GM12891 (cell line): ENCODE measurements around the gene CUBN.

ENCODE experiments used
- DNase-seq: peaks from one replicate; pipeline ENCODE4 v3.0.0; 2011; ENCODE audit warnings: low spot score; ENCODE audit not compliant: insufficient read length
- FAIRE-seq: peaks from 2 replicates; lab custom pipeline; 2011; peaks lifted over from hg19 to GRCh38; lab: Jason Lieb, UNC
- PAX5 ChIP-seq: IDR thresholded peaks from 2 replicates; pipeline ENCODE4 v1.6.1; 2011; ENCODE audit warnings: low read length, moderate library complexity, mild to moderate bottlenecking; ENCODE audit not compliant: insufficient read depth, severe bottlenecking
- POLR2A ChIP-seq: IDR thresholded peaks from 2 replicates; pipeline ENCODE4 v1.6.1; 2011; ENCODE audit warnings: low read depth, low read length, control low read depth
- POLR2AphosphoS5 ChIP-seq: IDR thresholded peaks from 2 replicates; pipeline ENCODE4 v1.6.1; 2011; ENCODE audit warnings: low read depth, low read length, control low read depth
- POU2F2 ChIP-seq: IDR thresholded peaks from 2 replicates; pipeline ENCODE4 v1.6.1; 2011; ENCODE audit warnings: low read depth, mild to moderate bottlenecking, control low read depth, low read length, moderate library complexity
- SPI1 ChIP-seq: IDR thresholded peaks from 2 replicates; pipeline ENCODE4 v1.6.1; 2011; ENCODE audit warnings: low read depth, low read length, control low read depth
- TAF1 ChIP-seq: IDR thresholded peaks from 2 replicates; pipeline ENCODE4 v1.6.1; 2011; ENCODE audit warnings: low read depth, low read length, control low read depth

CUBN gene

GRCh38 chr10:16986406-16987205 lies 143.0 kb downstream of the CUBN start:
- FAIRE-seq (no peak), DNase-seq (no peak)
- TF ChIP-seq POLR2AphosphoS5 (no peak), SPI1 (no peak), TAF1 (no peak), POLR2A (no peak), PAX5 (no peak), POU2F2 (no peak)

- FAIRE-seq (no peak), DNase-seq (no peak)
- no peak for TF ChIP-seq POLR2AphosphoS5
- TF ChIP-seq POLR2A = no peak
- no peak for TF ChIP-seq POU2F2
- no peak for TF ChIP-seq SPI1
- no peak for TF ChIP-seq TAF1
- no peak for TF ChIP-seq PAX5
Observed at GRCh38 chr10:16986082-16986405, 143.6 kb downstream of the CUBN start.

- FAIRE-seq = no peak
Observed at GRCh38 chr10:16984242-16984641, 145.4 kb downstream of the CUBN start.

GRCh38 chr10:16976803-16977202 lies 152.8 kb downstream of the CUBN start:
- FAIRE-seq = no peak
- TF ChIP-seq TAF1 (no peak), SPI1 (no peak), POLR2A (no peak), POU2F2 (no peak), POLR2AphosphoS5 (no peak), PAX5 (no peak)
- no peak for DNase-seq

More at GRCh38 chr10:16984242-16984641, 145.4 kb downstream of the CUBN start:
- DNase-seq = no peak
- TF ChIP-seq POLR2A (no peak), SPI1 (no peak), POLR2AphosphoS5 (no peak), TAF1 (no peak), PAX5 (no peak), POU2F2 (no peak)

GRCh38 chr10:16975188-16975587 lies 154.4 kb downstream of the CUBN start:
- FAIRE-seq = no peak
- TF ChIP-seq POU2F2 (no peak), POLR2A (no peak), PAX5 (no peak), SPI1 (no peak), TAF1 (no peak), POLR2AphosphoS5 (no peak)
- DNase-seq = no peak

- TF ChIP-seq POLR2AphosphoS5 (no peak), POU2F2 (no peak), SPI1 (no peak), POLR2A (no peak)
- FAIRE-seq (no peak), DNase-seq (no peak)
Observed at GRCh38 chr10:16968416-16969041, 161.1 kb downstream of the CUBN start.

GRCh38 chr10:16967866-16968415 lies 161.7 kb downstream of the CUBN start:
- TF ChIP-seq SPI1 (no peak), PAX5 (no peak), POLR2AphosphoS5 (no peak), TAF1 (no peak), POU2F2 (no peak), POLR2A (no peak)
- no peak for DNase-seq
- FAIRE-seq = no peak

GRCh38 chr10:16966991-16967865 lies 162.4 kb downstream of the CUBN start:
- FAIRE-seq = no peak

More at GRCh38 chr10:16966991-16967865, 162.4 kb downstream of the CUBN start:
- TF ChIP-seq POLR2A (no peak), POU2F2 (no peak), SPI1 (no peak), POLR2AphosphoS5 (no peak), TAF1 (no peak)
- no peak for DNase-seq
